ENCODE measurements around the gene CHRNA4. TPM values are rescaled to one million over a fixed set of nuclear protein-coding genes. Genes with fewer than 3 reads are reported as not detected.

The CHRNA4 gene
- total RNA-seq, 6 experiments from 2014 or later, result 4.6 to 165 (median 26.8) TPM

GRCh38 chr20:63297796-63298572 is 63.2 kb downstream of the CHRNA4 start:
- H3K27ac ChIP-seq, result no peak overlapping the region
- ATAC-seq (no peak), DNase-seq (no peak)
- peaks cover 0 to 11% of the 10 kb centered on the region in 2 donors for H3K27me3 ChIP-seq
- H3K4me3 ChIP-seq, result no peak overlapping the region
- intact Hi-C loops (cut with DNase I), result no loop called here
- no peaks in the 10 kb centered on the region for H3K36me3 ChIP-seq
- no peaks in the 10 kb centered on the region for H3K4me1 ChIP-seq
- no peaks in the 10 kb centered on the region for H3K9me3 ChIP-seq
- WGBS (ENCODE audit: insufficient coverage, low coverage, low lambda C conversion rate, missing lambda C conversion rate), result 61% methylated on average over 4 of the region's 16 CpGs
- TF ChIP-seq CTCF (IDR thresholded peaks at IDR 0.05) (no peak), POLR2A (IDR thresholded peaks at IDR 0.05) (no peak)

GRCh38 chr20:63297371-63297781 is 63.8 kb downstream of the CHRNA4 start:
- ATAC-seq (peak in 1 of 4 donors; percentile 16), DNase-seq (no peak)
- TF ChIP-seq POLR2A (IDR thresholded peaks at IDR 0.05), result no peak
- TF ChIP-seq CTCF (IDR thresholded peaks at IDR 0.05), result no peak
- no peaks in the 10 kb centered on the region for H3K36me3 ChIP-seq
- intact Hi-C loops (cut with DNase I), result no loop called here
- no peaks in the 10 kb centered on the region for H3K9me3 ChIP-seq
- H3K27me3 ChIP-seq, result peaks cover 0 to 11% of the 10 kb centered on the region in 2 donors
- no CpG with 5 or more reads among the region's 11 CpGs for WGBS (ENCODE audit: insufficient coverage, low coverage, low lambda C conversion rate, missing lambda C conversion rate)
- H3K27ac ChIP-seq, result no peak overlapping the region
- no peaks in the 10 kb centered on the region for H3K4me1 ChIP-seq
- no peak overlapping the region for H3K4me3 ChIP-seq

- Histone ChIP-seq H3K27me3 (peaks cover 0 to 11% of the 10 kb centered on the region in 2 donors), H3K4me3 (no peak overlapping the region), H3K27ac (no peak overlapping the region), H3K4me1 (no peaks in the 10 kb centered on the region), H3K36me3 (no peaks in the 10 kb centered on the region), H3K9me3 (no peaks in the 10 kb centered on the region)
- ATAC-seq (no peak), DNase-seq (no peak)
- 36% methylated on average over 8 of the region's 18 CpGs for WGBS (ENCODE audit: insufficient coverage, low coverage, low lambda C conversion rate, missing lambda C conversion rate)
- intact Hi-C loops (cut with DNase I), result no loop called here
- TF ChIP-seq CTCF (IDR thresholded peaks at IDR 0.05) (no peak), POLR2A (IDR thresholded peaks at IDR 0.05) (no peak)
These were observed 64.4 kb downstream of the CHRNA4 start for GRCh38 chr20:63296531-63297299.

GRCh38 chr20:63295846-63296245 is 65.3 kb downstream of the CHRNA4 start:
- DNase-seq, result no peak
- Histone ChIP-seq H3K9me3 (no peaks in the 10 kb centered on the region), H3K36me3 (no peaks in the 10 kb centered on the region), H3K4me3 (no peak overlapping the region), H3K27me3 (peaks cover 0 to 11% of the 10 kb centered on the region in 2 donors), H3K4me1 (no peaks in the 10 kb centered on the region), H3K27ac (no peak overlapping the region)
- intact Hi-C loops (cut with DNase I), result no loop called here
- TF ChIP-seq POLR2A (IDR thresholded peaks at IDR 0.05) (no peak), CTCF (IDR thresholded peaks at IDR 0.05) (no peak)
- no peak for ATAC-seq
- WGBS (ENCODE audit: insufficient coverage, low coverage, low lambda C conversion rate, missing lambda C conversion rate), result 30% methylated on average over 2 of the region's 20 CpGs

All from right lobe of liver (tissue), 6 donors.